Stimulated activated CD8-positive, alpha-beta memory T cell treated with anti-CD3 and anti-CD28 coated beads, Interleukin-12 subunit alpha, Interleukin-12 subunit beta, amount 100 ng/mL, for 24 hours (primary cell): Measurements from ENCODE around the gene TENT4A.

ENCODE experiments used
- DNase-seq: peaks from one replicate; pipeline ENCODE4 v3.0.0-alpha.2; 2020; ENCODE audit errors: extremely low read depth

TENT4A gene

GRCh38 chr5:6717687-6718086 lies 4.5 kb downstream of the TENT4A start:
- DNase-seq = no peak

- DNase-seq = no peak
Measured at GRCh38 chr5:6718161-6718681, 5.0 kb downstream of the TENT4A start.

- no peak for DNase-seq
Measured at GRCh38 chr5:6718718-6719117, 5.5 kb downstream of the TENT4A start.

GRCh38 chr5:6719417-6719816 lies 6.2 kb downstream of the TENT4A start:
- DNase-seq = no peak

- DNase-seq = no peak
Measured at GRCh38 chr5:6719896-6720560, 6.8 kb downstream of the TENT4A start.

- DNase-seq = no peak
Measured at GRCh38 chr5:6720561-6720921, 7.3 kb downstream of the TENT4A start.

GRCh38 chr5:6721442-6721841 lies 8.2 kb downstream of the TENT4A start:
- DNase-seq = no peak

GRCh38 chr5:6722015-6722414 lies 8.8 kb downstream of the TENT4A start:
- no peak for DNase-seq

- DNase-seq = no peak
Measured at GRCh38 chr5:6723122-6723815, 10.0 kb downstream of the TENT4A start.

GRCh38 chr5:6723816-6724300 lies 10.6 kb downstream of the TENT4A start:
- no peak for DNase-seq

- no peak for DNase-seq
Measured at GRCh38 chr5:6724321-6724929, 11.2 kb downstream of the TENT4A start.

GRCh38 chr5:6725421-6725820 lies 12.2 kb downstream of the TENT4A start:
- DNase-seq = no peak

- no peak for DNase-seq
Measured at GRCh38 chr5:6726006-6726405, 12.8 kb downstream of the TENT4A start.

- DNase-seq = no peak
Measured at GRCh38 chr5:6727231-6727630, 14.0 kb downstream of the TENT4A start.

GRCh38 chr5:6728011-6728794 lies 15.0 kb downstream of the TENT4A start:
- no peak for DNase-seq

- no peak for DNase-seq
Measured at GRCh38 chr5:6728795-6729183, 15.6 kb downstream of the TENT4A start.

GRCh38 chr5:6729386-6730310 lies 16.4 kb downstream of the TENT4A start:
- no peak for DNase-seq

GRCh38 chr5:6730407-6730806 lies 17.2 kb downstream of the TENT4A start:
- DNase-seq = no peak

- DNase-seq = no peak
Measured at GRCh38 chr5:6730807-6731206, 17.6 kb downstream of the TENT4A start.

GRCh38 chr5:6731465-6732237 lies 18.4 kb downstream of the TENT4A start:
- no peak for DNase-seq
